Esophagus muscularis mucosa (tissue), 4 donors: ENCODE measurements around the gene PSMA5.

Experiments used
- CTCF ChIP-seq, 3 experiments: fragments of 200-600 bp in 2 of 3; fragments of 450-650 bp in 1 of 3; sonication (generic) in 2 of 3; IDR thresholded peaks; one replicate each; pipeline ENCODE4 v1.5.1; 2017 to 2019; ENCODE audit warnings: antibody characterized with exemption in 3 of 3, mild to moderate bottlenecking in 2 of 3, moderate library complexity in 1 of 3
- EP300 ChIP-seq: sonication (generic); formaldehyde crosslinking; IDR thresholded peaks from one replicate; pipeline ENCODE4 v1.6.1; 2017; ENCODE audit warnings: antibody characterized with exemption
- POLR2A ChIP-seq: fragments of 450-650 bp; IDR thresholded peaks from one replicate; pipeline ENCODE4 v1.6.1; 2017; ENCODE audit warnings: antibody characterized with exemption, moderate library complexity, mild to moderate bottlenecking, low read depth
- POLR2AphosphoS5 ChIP-seq, 2 donors: sonication (generic); formaldehyde crosslinking; IDR thresholded peaks; one replicate each; pipeline ENCODE4 v1.6.1; 2017; ENCODE audit warnings: antibody characterized with exemption in 2 of 2

- no peak for TF ChIP-seq CTCF (IDR thresholded peaks at IDR 0.05)
- TF ChIP-seq EP300, result no peak
- no peak for TF ChIP-seq POLR2A
- TF ChIP-seq POLR2AphosphoS5 (IDR thresholded peaks at IDR 0.05), result no peak
These were observed 71.3 kb downstream of the PSMA5 start for GRCh38 chr1:109354929-109355328.
